KMS-11 (cell line): Measurements from ENCODE around the gene MNX1.

Experiments
- H2AFZ ChIP-seq: fragments of 200-600 bp; sonication (generic); 2 replicates; pipeline ENCODE4 v1.6.1; 2016; ENCODE audit warnings: antibody characterized with exemption, mixed run types, low read depth
- H3K27ac ChIP-seq: fragments of 200-600 bp; sonication (generic); 2 replicates; pipeline ENCODE4 v1.6.1; 2016; ENCODE audit warnings: mild to moderate bottlenecking, mixed run types
- H3K27me3 ChIP-seq: fragments of 200-600 bp; sonication (generic); 2 replicates; pipeline ENCODE4 v1.6.1; 2017; ENCODE audit warnings: mild to moderate bottlenecking, low read depth, mixed run types, moderate library complexity; ENCODE audit not compliant: insufficient read depth
- H3K36me3 ChIP-seq: fragments of 200-600 bp; sonication (generic); 2 replicates; pipeline ENCODE4 v1.6.1; 2017; ENCODE audit warnings: mild to moderate bottlenecking, mixed run types; ENCODE audit not compliant: insufficient read depth
- H3K4me1 ChIP-seq: fragments of 200-600 bp; sonication (generic); 2 replicates; pipeline ENCODE4 v1.6.1; 2016; ENCODE audit warnings: mild to moderate bottlenecking, low read depth, mixed run types; ENCODE audit not compliant: poor library complexity, severe bottlenecking
- H3K4me2 ChIP-seq: fragments of 200-600 bp; sonication (generic); 2 replicates; pipeline ENCODE4 v1.7.0; 2016; ENCODE audit warnings: mild to moderate bottlenecking, mixed run types
- H3K4me3 ChIP-seq: fragments of 200-600 bp; sonication (generic); IDR thresholded peaks from 2 replicates; pipeline ENCODE4 v1.6.1; 2017; ENCODE audit warnings: low read depth, low read length, mixed read lengths; ENCODE audit not compliant: insufficient read depth
- H3K79me2 ChIP-seq: fragments of 200-600 bp; sonication (generic); 2 replicates; pipeline ENCODE4 v1.6.1; 2016; ENCODE audit warnings: low read depth, mixed run types; ENCODE audit not compliant: insufficient read depth
- H3K9ac ChIP-seq: fragments of 200-600 bp; sonication (generic); 2 replicates; pipeline ENCODE4 v1.6.1; 2016; ENCODE audit warnings: mild to moderate bottlenecking, mixed run types
- H4K20me1 ChIP-seq: fragments of 200-600 bp; sonication (generic); 2 replicates; pipeline ENCODE4 v1.6.1; 2016; ENCODE audit warnings: mild to moderate bottlenecking, mixed run types; ENCODE audit not compliant: insufficient read depth
- CTCF ChIP-seq: fragments of 200-600 bp; sonication (generic); conservative IDR thresholded peaks from 2 replicates; pipeline ENCODE4 v1.6.1; 2017; ENCODE audit warnings: low read depth, mild to moderate bottlenecking, antibody characterized with exemption, low read length, moderate library complexity, mixed read lengths

Gene MNX1

GRCh38 chr7:157009778-157010587 is 480 bp downstream of the MNX1 start:
- Histone ChIP-seq H2AFZ (peak overlapping the region; percentile 56), H3K79me2 (peaks cover 83% of the 10 kb centered on the region), H3K9ac (peak overlapping the region; percentile 99), H3K4me1 (peaks cover 45% of the 10 kb centered on the region), H3K4me2 (peak overlapping the region; percentile 66; the same call in 1 of the 2 replicates), H3K27me3 (no peaks in the 10 kb centered on the region), H3K4me3 (no peak overlapping the region), H3K27ac (peak overlapping the region; percentile 92), H3K36me3 (peaks cover 7% of the 10 kb centered on the region; the same call in 1 of the 2 replicates), H4K20me1 (no peaks in the 10 kb centered on the region)
- no peak for TF ChIP-seq CTCF

GRCh38 chr7:157009170-157009777 is 1.2 kb downstream of the MNX1 start:
- Histone ChIP-seq H3K36me3 (peaks cover 7% of the 10 kb centered on the region; the same call in 1 of the 2 replicates), H3K27ac (no peak overlapping the region; the same call in 1 of the 2 replicates), H3K27me3 (no peaks in the 10 kb centered on the region), H3K9ac (peak overlapping the region; percentile 59), H3K79me2 (peaks cover 76% of the 10 kb centered on the region), H4K20me1 (no peaks in the 10 kb centered on the region), H3K4me1 (peaks cover 38% of the 10 kb centered on the region), H2AFZ (peak overlapping the region; percentile 15; the same call in 1 of the 2 replicates), H3K4me2 (peak overlapping the region; percentile 66), H3K4me3 (no peak overlapping the region)
- no peak for TF ChIP-seq CTCF

GRCh38 chr7:157008206-157009169 is 2.0 kb downstream of the MNX1 start:
- Histone ChIP-seq H4K20me1 (no peaks in the 10 kb centered on the region), H3K4me3 (no peak overlapping the region), H2AFZ (peak overlapping the region; percentile 15; the same call in 1 of the 2 replicates), H3K27me3 (no peaks in the 10 kb centered on the region), H3K4me2 (peak overlapping the region; percentile 66), H3K4me1 (peaks cover 31% of the 10 kb centered on the region), H3K9ac (peak overlapping the region; percentile 59; the same call in 1 of the 2 replicates), H3K79me2 (peaks cover 68% of the 10 kb centered on the region), H3K36me3 (peaks cover 7% of the 10 kb centered on the region; the same call in 1 of the 2 replicates), H3K27ac (no peak overlapping the region)
- no peak for TF ChIP-seq CTCF

- H3K79me2 ChIP-seq: peaks cover 59% of the 10 kb centered on the region
- H3K27me3 ChIP-seq: no peaks in the 10 kb centered on the region
- no peaks in the 10 kb centered on the region for H4K20me1 ChIP-seq
- no peak overlapping the region for H3K9ac ChIP-seq
- H3K27ac ChIP-seq: no peak overlapping the region
- H3K4me3 ChIP-seq: no peak overlapping the region
- peaks cover 7% of the 10 kb centered on the region; the same call in 1 of the 2 replicates for H3K36me3 ChIP-seq
- H2AFZ ChIP-seq: no peak overlapping the region
- TF ChIP-seq CTCF: no peak
- H3K4me1 ChIP-seq: peaks cover 21% of the 10 kb centered on the region
- H3K4me2 ChIP-seq: peak overlapping the region; percentile 66
These were observed 2.9 kb downstream of the MNX1 start for GRCh38 chr7:157007470-157008066.
